NCI-H748 (cell line): Measurements from ENCODE around the gene GIT2.
"Not testable (repeated sequence)": the region's sequence is repeated elsewhere in the genome, so short reads cannot be mapped to it uniquely, and the experiment has no call there.

Experiments used
- DNase-seq: peaks from one replicate; lab custom pipeline; 2025; ENCODE audit not compliant: unreplicated experiment; lab: John Stamatoyannopoulos, UW

GIT2 gene

GRCh38 chr12:109947521-109947920 lies 48.6 kb downstream of the GIT2 start:
- no peak for DNase-seq

- no peak for DNase-seq
Measured at GRCh38 chr12:109946913-109947312, 49.3 kb downstream of the GIT2 start.

GRCh38 chr12:109946505-109946904 lies 49.7 kb downstream of the GIT2 start:
- no peak for DNase-seq

GRCh38 chr12:109944561-109945359 lies 51.4 kb downstream of the GIT2 start:
- DNase-seq = no peak

- DNase-seq = no peak
Measured at GRCh38 chr12:109943811-109944210, 52.4 kb downstream of the GIT2 start.

GRCh38 chr12:109940339-109940923 lies 55.7 kb downstream of the GIT2 start:
- DNase-seq = no peak

GRCh38 chr12:109939504-109939903 lies 56.7 kb downstream of the GIT2 start:
- no peak for DNase-seq

GRCh38 chr12:109938947-109939346 lies 57.2 kb downstream of the GIT2 start:
- no peak for DNase-seq

GRCh38 chr12:109937371-109937770 lies 58.8 kb downstream of the GIT2 start:
- DNase-seq = no peak

- DNase-seq = no peak
Measured at GRCh38 chr12:109934026-109934425, 62.1 kb downstream of the GIT2 start.

- DNase-seq = no peak
Measured at GRCh38 chr12:109932878-109933503, 63.2 kb downstream of the GIT2 start.

- no peak for DNase-seq
Measured at GRCh38 chr12:109931143-109931542, 65.0 kb downstream of the GIT2 start.

- no peak for DNase-seq
Measured at GRCh38 chr12:109930028-109930800, 66.0 kb downstream of the GIT2 start.

GRCh38 chr12:109929326-109929725 lies 66.8 kb downstream of the GIT2 start:
- not testable (repeated sequence) for DNase-seq

- DNase-seq = no peak
Measured at GRCh38 chr12:109928058-109928656, 68.0 kb downstream of the GIT2 start.

GRCh38 chr12:109927622-109928021 lies 68.5 kb downstream of the GIT2 start:
- peak; percentile 26 for DNase-seq

GRCh38 chr12:109926488-109927210 lies 69.5 kb downstream of the GIT2 start:
- DNase-seq = no peak

GRCh38 chr12:109926016-109926415 lies 70.2 kb downstream of the GIT2 start:
- DNase-seq = no peak

GRCh38 chr12:109925185-109925840 lies 70.9 kb downstream of the GIT2 start:
- peak; percentile 4 for DNase-seq
